Colonic mucosa (tissue), 4 donors: Measurements from ENCODE around the gene MACROD2. TPM values are rescaled to one million over a fixed set of nuclear protein-coding genes. Genes with fewer than 3 reads are reported as not detected.

Source experiments
- DNase-seq: peaks from one replicate; pipeline ENCODE4 v3.0.0-alpha.2; 2020
- H3K27ac ChIP-seq: fragments of 200-600 bp; one replicate; pipeline ENCODE4 v1.8.0; 2021
- H3K27me3 ChIP-seq: fragments of 200-600 bp; one replicate; pipeline ENCODE4 v1.8.0; 2021
- H3K36me3 ChIP-seq: fragments of 200-600 bp; one replicate; pipeline ENCODE4 v1.8.0; 2021
- H3K4me1 ChIP-seq: fragments of 200-600 bp; one replicate; pipeline ENCODE4 v1.8.0; 2021; ENCODE audit warnings: mild to moderate bottlenecking
- H3K4me3 ChIP-seq: fragments of 200-600 bp; one replicate; pipeline ENCODE4 v1.8.0; 2021
- H3K9ac ChIP-seq, 2 donors: one replicate each; pipeline ENCODE4 v1.7.0; 2013; ENCODE audit warnings: control low read depth in 2 of 2, low read depth in 2 of 2, low read length in 2 of 2
- H3K9me3 ChIP-seq: fragments of 200-600 bp; one replicate; pipeline ENCODE4 v1.8.0; 2021
- CTCF ChIP-seq: fragments of 200-600 bp; IDR thresholded peaks from one replicate; pipeline ENCODE4 v1.8.0; 2022; ENCODE audit warnings: antibody characterized with exemption, mild to moderate bottlenecking
- intact Hi-C: fragments of 100-400 bp; cut with DNase I; formaldehyde crosslinking; loops from one replicate; pipeline ENCODE4 v1.14.1; 2022
- total RNA-seq, 2 donors: library from RNA; stranded (reverse); fragmentation: NEBNext Ultra II Directional in 1 of 2; extraction: Animal tissue kit (Norgen Biotek cat#: 25700) in 1 of 2; gene quantifications; one replicate each; pipeline ENCODE4 v1.2.1, GENCODE V29; 2021
- donor health status: healthy.
- donor health status: DM: no; HTN: no; CAD: no.
- donor health status: DM: no; HTN: no; CAD: no.

Gene MACROD2
- total RNA-seq, 2 donors from 2014 or later, result 3.2 to 3.3 TPM

GRCh38 chr20:15859061-15859460 is 1863.7 kb downstream of the MACROD2 start:
- H3K27me3 ChIP-seq, result no peaks in the 10 kb centered on the region
- intact Hi-C loops, result no loop called here
- TF ChIP-seq CTCF, result no peak
- no peak for DNase-seq
- no peak overlapping the region for H3K4me3 ChIP-seq
- no peaks in the 10 kb centered on the region for H3K36me3 ChIP-seq
- H3K9me3 ChIP-seq, result no peaks in the 10 kb centered on the region
- H3K27ac ChIP-seq, result no peak overlapping the region
- no peaks in the 10 kb centered on the region for H3K4me1 ChIP-seq
- no peak overlapping the region for H3K9ac ChIP-seq

GRCh38 chr20:15860850-15861249 is 1865.5 kb downstream of the MACROD2 start:
- Histone ChIP-seq H3K4me1 (no peaks in the 10 kb centered on the region), H3K27me3 (no peaks in the 10 kb centered on the region), H3K4me3 (no peak overlapping the region), H3K9me3 (no peaks in the 10 kb centered on the region), H3K36me3 (no peaks in the 10 kb centered on the region), H3K9ac (no peak overlapping the region), H3K27ac (no peak overlapping the region)
- intact Hi-C loops, result no loop called here
- DNase-seq, result no peak
- TF ChIP-seq CTCF, result no peak

- intact Hi-C loops, result no loop called here
- TF ChIP-seq CTCF, result no peak
- no peak for DNase-seq
Measured at GRCh38 chr20:15862178-15862577, 1866.9 kb downstream of the MACROD2 start.

GRCh38 chr20:15863735-15864134 is 1868.4 kb downstream of the MACROD2 start:
- DNase-seq, result no peak
- no peak overlapping the region for H3K4me3 ChIP-seq

More at GRCh38 chr20:15862178-15862577, 1866.9 kb downstream of the MACROD2 start:
- no peak overlapping the region for H3K9ac ChIP-seq
- no peaks in the 10 kb centered on the region for H3K27me3 ChIP-seq
- H3K9me3 ChIP-seq, result no peaks in the 10 kb centered on the region
- H3K36me3 ChIP-seq, result no peaks in the 10 kb centered on the region
- H3K4me1 ChIP-seq, result no peaks in the 10 kb centered on the region
- H3K4me3 ChIP-seq, result no peak overlapping the region
- no peak overlapping the region for H3K27ac ChIP-seq

GRCh38 chr20:15865553-15865952 is 1870.2 kb downstream of the MACROD2 start:
- intact Hi-C loops, result no loop called here
- no peak for TF ChIP-seq CTCF
- H3K27me3 ChIP-seq, result no peaks in the 10 kb centered on the region
- H3K4me3 ChIP-seq, result no peak overlapping the region
- H3K4me1 ChIP-seq, result no peaks in the 10 kb centered on the region
- H3K9ac ChIP-seq, result no peak overlapping the region
- no peaks in the 10 kb centered on the region for H3K9me3 ChIP-seq
- no peaks in the 10 kb centered on the region for H3K36me3 ChIP-seq
- H3K27ac ChIP-seq, result no peak overlapping the region
- no peak for DNase-seq

More at GRCh38 chr20:15863735-15864134, 1868.4 kb downstream of the MACROD2 start:
- no peaks in the 10 kb centered on the region for H3K36me3 ChIP-seq
- H3K9ac ChIP-seq, result no peak overlapping the region
- intact Hi-C loops, result no loop called here
- no peak overlapping the region for H3K27ac ChIP-seq
- no peak for TF ChIP-seq CTCF
- no peaks in the 10 kb centered on the region for H3K9me3 ChIP-seq
- no peaks in the 10 kb centered on the region for H3K27me3 ChIP-seq
- H3K4me1 ChIP-seq, result no peaks in the 10 kb centered on the region
